Activated CD8-positive, alpha-beta T cell treated with anti-CD3 and anti-CD28 coated beads, Interleukin-2, amount 10 ng/mL, durations not matched to agents 7 days and 5 days (primary cell): ENCODE results near the gene CDH13. TPM values are rescaled to one million over a fixed set of nuclear protein-coding genes. Genes with fewer than 3 reads are reported as not detected.

Experiments used
- ATAC-seq: fragments of 150-1000 bp; cut with Tn5 transposase; one replicate; pipeline ENCODE4 v1.10.0; 2021; ENCODE audit warnings: moderate library complexity
- CTCF ChIA-PET: fragments of 350-600 bp; sonication (Branson Sonifier 250); formaldehyde crosslinking; loops from one replicate; lab custom pipeline; 2021; ENCODE audit warnings: antibody characterized with exemption; lab: Charles Lee
- POLR2A ChIA-PET: fragments of 350-600 bp; sonication (Branson Sonifier 250); formaldehyde crosslinking; loops from one replicate; lab custom pipeline; 2021; ENCODE audit warnings: antibody characterized with exemption; lab: Charles Lee
- DNase-seq: peaks from one replicate; pipeline ENCODE4 v3.0.0-alpha.2; 2020
- H3K27ac Mint-ChIP-seq: one replicate; pipeline ENCODE4 v1.8.0; 2021; ENCODE audit warnings: mild to moderate bottlenecking, mixed read lengths
- H3K27me3 Mint-ChIP-seq: one replicate; pipeline ENCODE4 v1.8.0; 2021; ENCODE audit warnings: low read depth, mixed read lengths
- H3K36me3 Mint-ChIP-seq: one replicate; pipeline ENCODE4 v1.8.0; 2021; ENCODE audit warnings: low read depth, mixed read lengths
- H3K4me1 Mint-ChIP-seq: one replicate; pipeline ENCODE4 v1.8.0; 2021; ENCODE audit warnings: low read depth, mixed read lengths
- H3K4me3 Mint-ChIP-seq: one replicate; pipeline ENCODE4 v1.8.0; 2021; ENCODE audit warnings: mild to moderate bottlenecking, mixed read lengths
- H3K9me3 Mint-ChIP-seq: one replicate; pipeline ENCODE4 v1.8.0; 2022; ENCODE audit warnings: mixed read lengths; ENCODE audit not compliant: insufficient read depth
- total RNA-seq, 2 experiments: library from RNA; stranded (reverse); gene quantifications; one replicate each; pipeline ENCODE4 v1.2.3, GENCODE V29; 2021

CDH13 gene
- total RNA-seq, 2 experiments from 2014 or later, result not detected

- no peaks in the 10 kb centered on the region for H3K9me3 Mint-ChIP-seq
- H3K27ac Mint-ChIP-seq, result no peak overlapping the region
- ATAC-seq, result no peak
- ChIA-PET POLR2A (no interaction called here), CTCF (interaction anchor here (1.2 kb wide), 1 partner anchor 10 kb away, joined by 3 read pairs; no protein-coding TSS in a partner anchor)
- H3K36me3 Mint-ChIP-seq, result no peaks in the 10 kb centered on the region
- H3K27me3 Mint-ChIP-seq, result peaks cover 12% of the 10 kb centered on the region
- peaks cover 32% of the 10 kb centered on the region for H3K4me1 Mint-ChIP-seq
- DNase-seq, result no peak
- no peak overlapping the region for H3K4me3 Mint-ChIP-seq
These were observed 73.1 kb downstream of the CDH13 start for GRCh38 chr16:82699711-82700495.

- no peaks in the 10 kb centered on the region for H3K9me3 Mint-ChIP-seq
- ChIA-PET POLR2A (interaction anchor here (0.6 kb wide), 1 partner anchor 1108 kb away, joined by 3 read pairs; no protein-coding TSS in a partner anchor), CTCF (interaction anchor here (1.2 kb wide), 1 partner anchor 9 kb away, joined by 3 read pairs; no protein-coding TSS in a partner anchor)
- no peak overlapping the region for H3K4me3 Mint-ChIP-seq
- H3K4me1 Mint-ChIP-seq, result peaks cover 32% of the 10 kb centered on the region
- ATAC-seq (no peak), DNase-seq (no peak)
- H3K27me3 Mint-ChIP-seq, result peaks cover 11% of the 10 kb centered on the region
- no peaks in the 10 kb centered on the region for H3K36me3 Mint-ChIP-seq
- H3K27ac Mint-ChIP-seq, result no peak overlapping the region
These were observed 73.9 kb downstream of the CDH13 start for GRCh38 chr16:82700541-82701235.

DNA sequence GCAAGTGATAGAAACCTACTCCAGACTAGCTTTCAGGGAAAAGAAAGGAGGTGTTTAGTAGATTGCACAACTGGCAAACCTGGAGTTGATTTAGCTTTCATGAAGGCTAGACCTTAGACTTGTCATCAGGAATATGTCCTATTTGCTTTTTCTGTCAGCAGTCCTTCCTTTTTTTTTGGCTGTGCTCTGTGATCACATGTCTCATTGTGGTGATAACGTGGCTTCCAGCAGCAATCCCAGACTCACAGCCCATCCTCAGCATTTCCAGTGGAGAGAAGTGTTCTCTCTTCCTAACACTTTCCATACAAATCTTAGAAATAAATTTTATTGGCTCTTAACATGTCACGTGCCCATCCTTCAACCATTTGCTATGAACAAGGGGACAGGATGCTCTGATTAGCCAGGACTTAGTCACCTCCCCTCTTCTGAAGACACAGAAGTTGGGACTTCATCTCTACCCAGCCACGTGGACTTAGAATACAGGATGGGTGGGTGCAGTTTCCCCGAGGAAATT, 74.7 kb downstream of the CDH13 start:
- ATAC-seq (no peak), DNase-seq (no peak)
- Mint-ChIP-seq H3K9me3 (no peaks in the 10 kb centered on the region), H3K36me3 (no peaks in the 10 kb centered on the region), H3K4me3 (no peak overlapping the region), H3K27ac (no peak overlapping the region), H3K27me3 (peaks cover 13% of the 10 kb centered on the region), H3K4me1 (peaks cover 32% of the 10 kb centered on the region)
- ChIA-PET POLR2A (interaction anchor here (0.6 kb wide), 1 partner anchor 1107 kb away, joined by 3 read pairs; no protein-coding TSS in a partner anchor), CTCF (no interaction called here)

- no peak overlapping the region for H3K27ac Mint-ChIP-seq
- no peaks in the 10 kb centered on the region for H3K9me3 Mint-ChIP-seq
- H3K27me3 Mint-ChIP-seq, result peaks cover 23% of the 10 kb centered on the region
- ChIA-PET CTCF (interaction anchor here (0.8 to 1.6 kb wide), 5 partner anchors 10 to 73 kb away, joined by 3 to 9 read pairs (median 3); no protein-coding TSS in a partner anchor), POLR2A (no interaction called here)
- no peak overlapping the region for H3K4me3 Mint-ChIP-seq
- H3K36me3 Mint-ChIP-seq, result no peaks in the 10 kb centered on the region
- ATAC-seq (no peak), DNase-seq (no peak)
- peaks cover 32% of the 10 kb centered on the region for H3K4me1 Mint-ChIP-seq
These were observed 76.4 kb downstream of the CDH13 start for GRCh38 chr16:82703161-82703560.

DNA sequence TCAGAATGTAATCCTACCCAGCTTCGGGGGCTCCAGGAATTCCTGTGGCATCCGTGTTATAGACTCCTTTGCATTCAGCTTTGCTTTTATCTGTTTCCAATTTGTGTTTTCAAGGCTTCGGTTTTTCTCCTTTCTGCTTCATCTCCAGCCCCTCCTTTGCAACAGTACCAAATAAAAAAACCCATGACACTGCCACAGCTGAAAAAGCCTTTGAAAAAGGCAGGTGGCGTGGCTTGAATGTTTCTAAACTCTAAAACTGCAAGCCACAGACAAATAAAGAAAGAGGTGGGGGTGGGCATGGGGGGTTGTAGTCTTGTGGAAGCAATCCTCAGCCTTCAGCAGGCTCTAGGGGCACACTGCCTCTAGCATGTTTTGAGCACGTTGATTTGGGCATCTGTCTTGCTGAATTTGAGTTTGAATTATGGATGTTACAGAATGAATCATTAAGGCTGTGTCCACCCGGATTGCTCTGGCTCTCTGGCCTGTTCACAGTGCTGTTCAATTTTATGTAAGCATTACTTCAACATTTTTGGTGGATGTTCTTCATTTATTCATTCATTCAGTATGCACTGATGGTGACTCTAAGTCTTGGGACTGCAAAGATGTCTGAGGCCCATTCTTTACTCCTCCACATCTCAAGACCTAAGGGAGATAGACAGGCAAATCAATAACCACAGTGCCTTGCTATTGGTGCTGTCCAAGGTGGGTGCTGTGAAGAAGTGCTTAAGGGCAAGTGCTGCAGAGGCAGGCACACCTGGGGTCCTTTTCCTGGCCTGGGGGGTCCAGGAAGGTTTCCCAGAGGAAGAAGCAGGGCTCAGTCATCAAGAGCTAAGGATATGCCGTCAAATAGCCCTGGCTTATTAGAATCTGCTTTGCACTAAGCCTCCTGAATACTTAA, 77.4 kb downstream of the CDH13 start:
- ATAC-seq (no peak), DNase-seq (no peak)
- H3K4me1 Mint-ChIP-seq, result peaks cover 32% of the 10 kb centered on the region
- no peaks in the 10 kb centered on the region for H3K9me3 Mint-ChIP-seq
- CTCF ChIA-PET, result interaction anchor here (1.4 to 1.6 kb wide), 3 partner anchors 11 to 65 kb away, joined by 3 to 9 read pairs (median 4); no protein-coding TSS in a partner anchor
- POLR2A ChIA-PET, result no interaction called here
- H3K27ac Mint-ChIP-seq, result no peak overlapping the region
- no peaks in the 10 kb centered on the region for H3K36me3 Mint-ChIP-seq
- peaks cover 25% of the 10 kb centered on the region for H3K27me3 Mint-ChIP-seq
- H3K4me3 Mint-ChIP-seq, result no peak overlapping the region

DNA sequence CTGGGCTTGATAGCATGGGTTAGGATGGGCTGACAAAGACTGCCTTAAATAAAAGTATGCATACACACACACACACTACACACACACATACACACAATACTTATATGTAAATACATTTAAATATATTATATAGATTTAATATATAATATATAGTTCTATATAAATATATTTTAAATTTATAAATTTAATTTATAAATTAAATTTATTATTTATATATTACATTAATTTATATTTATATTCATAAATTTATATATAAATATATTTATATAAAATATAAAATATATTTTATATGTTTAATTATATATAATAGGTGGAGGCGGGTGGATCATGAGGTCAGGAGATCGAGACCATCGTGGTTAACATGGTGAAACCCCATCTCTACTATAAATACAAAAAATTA, 83.2 kb downstream of the CDH13 start:
- Mint-ChIP-seq H3K9me3 (no peaks in the 10 kb centered on the region), H3K27me3 (peaks cover 26% of the 10 kb centered on the region), H3K4me3 (no peak overlapping the region), H3K4me1 (no peaks in the 10 kb centered on the region), H3K27ac (no peak overlapping the region), H3K36me3 (no peaks in the 10 kb centered on the region)
- ChIA-PET POLR2A (no interaction called here), CTCF (interaction anchor here (0.7 to 1.5 kb wide), 3 partner anchors 10 to 54 kb away, joined by 3 to 4 read pairs (median 3); no protein-coding TSS in a partner anchor)
- DNase-seq, result no peak
- ATAC-seq, result no peak

- Mint-ChIP-seq H3K36me3 (no peaks in the 10 kb centered on the region), H3K4me3 (no peak overlapping the region), H3K9me3 (no peaks in the 10 kb centered on the region), H3K27ac (no peak overlapping the region), H3K4me1 (peaks cover 2% of the 10 kb centered on the region), H3K27me3 (peaks cover 27% of the 10 kb centered on the region)
- ChIA-PET CTCF (interaction anchor here (0.9 to 1.1 kb wide), 3 partner anchors 14 to 83 kb away, joined by 3 read pairs; no protein-coding TSS in a partner anchor), POLR2A (no interaction called here)
- no peak for ATAC-seq
- no peak for DNase-seq
These were observed 87.0 kb downstream of the CDH13 start for GRCh38 chr16:82713778-82714177.

DNA sequence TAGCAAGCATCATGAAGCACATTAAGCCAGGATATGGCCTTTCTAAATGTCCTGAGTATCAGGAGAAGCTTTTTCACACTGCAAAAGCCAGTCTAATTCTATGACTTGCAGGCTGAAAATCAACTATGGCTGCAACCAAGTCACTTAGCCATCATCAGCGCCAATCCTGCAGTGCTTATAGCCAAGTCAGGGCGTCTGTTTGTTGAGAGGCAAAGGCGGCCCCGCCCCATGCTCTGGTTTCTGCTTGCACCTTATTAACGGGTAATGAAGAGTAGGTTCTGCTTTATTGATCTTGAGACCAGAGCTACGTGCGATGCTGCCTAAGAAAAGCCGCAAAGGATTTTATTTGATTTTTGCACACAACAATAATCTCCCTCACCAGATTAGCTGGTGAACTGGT, 88.4 kb downstream of the CDH13 start:
- ChIA-PET CTCF (interaction anchor here (0.7 to 1.1 kb wide), 4 partner anchors 10 to 562 kb away, joined by 3 read pairs; no protein-coding TSS in a partner anchor), POLR2A (no interaction called here)

GRCh38 chr16:82715833-82716232, 89.1 kb downstream of the CDH13 start:
- ATAC-seq (no peak), DNase-seq (no peak)
- Mint-ChIP-seq H3K27me3 (peaks cover 27% of the 10 kb centered on the region), H3K27ac (no peak overlapping the region), H3K9me3 (no peaks in the 10 kb centered on the region), H3K36me3 (no peaks in the 10 kb centered on the region), H3K4me1 (peaks cover 2% of the 10 kb centered on the region), H3K4me3 (no peak overlapping the region)
- ChIA-PET CTCF (interaction anchor here (0.7 to 1.1 kb wide), 3 partner anchors 9 to 562 kb away, joined by 3 read pairs; no protein-coding TSS in a partner anchor), POLR2A (no interaction called here)

More for the DNA sequence above, 88.4 kb downstream of the CDH13 start:
- no peak overlapping the region for H3K4me3 Mint-ChIP-seq
- peaks cover 27% of the 10 kb centered on the region for H3K27me3 Mint-ChIP-seq
- no peak for DNase-seq
- H3K4me1 Mint-ChIP-seq, result peaks cover 2% of the 10 kb centered on the region
- no peak overlapping the region for H3K27ac Mint-ChIP-seq
- no peaks in the 10 kb centered on the region for H3K36me3 Mint-ChIP-seq
- no peaks in the 10 kb centered on the region for H3K9me3 Mint-ChIP-seq
- no peak for ATAC-seq

GRCh38 chr16:82716361-82716855, 89.6 kb downstream of the CDH13 start:
- peaks cover 2% of the 10 kb centered on the region for H3K4me1 Mint-ChIP-seq
- H3K36me3 Mint-ChIP-seq, result no peaks in the 10 kb centered on the region
- no peaks in the 10 kb centered on the region for H3K9me3 Mint-ChIP-seq
- H3K4me3 Mint-ChIP-seq, result no peak overlapping the region
- no peak for ATAC-seq
- CTCF ChIA-PET, result interaction anchor here (1.1 kb wide), 1 partner anchor 86 kb away, joined by 3 read pairs; no protein-coding TSS in a partner anchor
- peaks cover 31% of the 10 kb centered on the region for H3K27me3 Mint-ChIP-seq
- DNase-seq, result no peak
- POLR2A ChIA-PET, result no interaction called here
- H3K27ac Mint-ChIP-seq, result no peak overlapping the region

DNA sequence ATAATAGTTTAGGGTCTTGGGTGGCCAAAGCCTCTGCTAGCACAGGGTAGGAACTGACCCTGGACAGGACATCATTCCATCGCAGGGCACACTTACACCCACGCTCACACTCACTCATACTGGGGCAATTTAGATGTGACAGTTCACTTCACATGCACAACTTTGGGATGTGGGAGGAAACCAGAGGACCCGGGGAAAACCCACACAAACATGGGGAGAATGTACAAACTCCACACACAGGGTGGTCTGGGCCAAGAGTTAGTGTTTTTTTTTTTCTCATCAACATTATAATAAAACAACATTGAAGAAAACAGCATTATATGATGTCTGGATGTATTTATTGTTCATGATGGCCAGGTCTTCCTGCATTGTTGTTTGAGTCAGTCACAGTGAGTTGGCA, 93.6 kb downstream of the CDH13 start:
- Mint-ChIP-seq H3K36me3 (no peaks in the 10 kb centered on the region), H3K27ac (no peak overlapping the region), H3K27me3 (peaks cover 29% of the 10 kb centered on the region), H3K4me3 (no peak overlapping the region), H3K4me1 (peaks cover 2% of the 10 kb centered on the region), H3K9me3 (no peaks in the 10 kb centered on the region)
- ATAC-seq, result no peak
- DNase-seq, result no peak
- POLR2A ChIA-PET, result no interaction called here
- CTCF ChIA-PET, result no interaction called here
